ENCODE results near the gene ADCY5.

- TF ChIP-seq POLR2AphosphoS5 (IDR thresholded peaks at IDR 0.05; ENCODE audit: low read depth, low read length) = no peak
- no peak for TF ChIP-seq CTCF (IDR thresholded peaks at IDR 0.05)
These were observed 20.6 kb upstream of the ADCY5 start for GRCh38 chr3:123469323-123469995.

All from Panc1 (cell line).